Cardiac fibroblast (primary cell): ENCODE measurements around the gene LY6G5C.
A peak's percentile ranks its signal among the peaks of the same experiment; 100 is the strongest.

Experiments
- DNase-seq, 2 donors: peaks; one replicate each; pipeline versions ENCODE4 v3.0.0 to v3.0.0-alpha.2; 2010; ENCODE audit warnings: low read depth in 2 of 2
- H3K4me3 ChIP-seq, 2 donors: replicated peaks in 1 of 2; 1 replicate in 1 of 2; 2 replicates in 1 of 2; pipeline ENCODE4 v1.5.1; 2011; ENCODE audit warnings: low read depth in 2 of 2, low read length in 2 of 2, mild to moderate bottlenecking in 2 of 2, moderate library complexity in 1 of 2
- CTCF ChIP-seq: IDR thresholded peaks from one replicate; pipeline ENCODE4 v1.5.1; 2011; ENCODE audit warnings: low read depth, mild to moderate bottlenecking, low read length, inconsistent platforms

Gene LY6G5C

GRCh38 chr6:31642798-31643570, 37.9 kb downstream of the LY6G5C start:
- DNase-seq: no peak
- H3K4me3 ChIP-seq: no peak overlapping the region
- TF ChIP-seq CTCF: no peak

- no peak for TF ChIP-seq CTCF
- DNase-seq: no peak
- H3K4me3 ChIP-seq: no peak overlapping the region
These were observed 39.5 kb downstream of the LY6G5C start for GRCh38 chr6:31641370-31641769.

DNA sequence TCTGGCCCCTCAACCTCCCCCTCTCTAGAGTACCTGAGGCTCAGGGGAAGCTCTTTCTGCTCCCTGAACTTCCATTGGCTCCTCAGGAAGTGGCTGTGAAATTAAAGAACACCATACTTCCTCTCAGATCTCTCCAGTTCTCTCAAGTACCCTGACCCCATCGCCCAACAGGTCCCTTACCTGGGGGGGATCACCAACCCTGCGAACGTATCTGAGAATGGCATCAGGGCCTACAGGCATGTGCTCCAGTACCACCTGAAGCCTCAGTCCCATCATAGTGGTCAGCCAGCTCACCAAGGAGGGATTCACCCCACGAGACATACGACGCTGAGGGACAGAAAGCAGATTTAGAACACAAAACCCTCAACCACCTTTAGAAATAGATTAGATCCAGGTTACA, 40.3 kb downstream of the LY6G5C start:
- TF ChIP-seq CTCF: no peak
- no peak overlapping the region for H3K4me3 ChIP-seq
- DNase-seq: no peak

DNA sequence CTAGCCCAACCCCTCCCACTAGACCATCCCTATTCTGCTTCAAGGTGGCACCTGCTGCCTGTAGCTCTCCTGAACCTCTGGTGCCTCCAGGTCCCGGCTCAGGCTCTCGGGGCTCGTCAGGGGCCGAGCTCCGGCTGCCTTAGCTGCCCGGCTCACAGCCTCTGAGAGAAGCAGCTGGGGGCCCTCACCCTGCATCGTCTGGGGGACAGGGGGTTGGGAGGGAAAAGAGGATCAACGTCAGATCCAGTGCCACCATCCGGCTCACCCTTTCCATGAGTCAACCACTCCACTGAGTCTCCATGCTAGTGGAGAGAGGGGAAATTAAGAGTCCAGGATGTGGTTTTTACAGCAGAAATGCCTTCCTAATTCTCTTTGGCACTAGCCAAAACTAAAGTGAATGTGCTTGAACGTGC, 41.4 kb downstream of the LY6G5C start:
- DNase-seq: peak in 1 of 2 donors; percentile 61
- no peak for TF ChIP-seq CTCF

GRCh38 chr6:31639043-31639442, 41.8 kb downstream of the LY6G5C start:
- no peak overlapping the region for H3K4me3 ChIP-seq
- DNase-seq: no peak
- TF ChIP-seq CTCF: no peak

More for the DNA sequence above, 41.4 kb downstream of the LY6G5C start:
- H3K4me3 ChIP-seq: no peak overlapping the region

DNA sequence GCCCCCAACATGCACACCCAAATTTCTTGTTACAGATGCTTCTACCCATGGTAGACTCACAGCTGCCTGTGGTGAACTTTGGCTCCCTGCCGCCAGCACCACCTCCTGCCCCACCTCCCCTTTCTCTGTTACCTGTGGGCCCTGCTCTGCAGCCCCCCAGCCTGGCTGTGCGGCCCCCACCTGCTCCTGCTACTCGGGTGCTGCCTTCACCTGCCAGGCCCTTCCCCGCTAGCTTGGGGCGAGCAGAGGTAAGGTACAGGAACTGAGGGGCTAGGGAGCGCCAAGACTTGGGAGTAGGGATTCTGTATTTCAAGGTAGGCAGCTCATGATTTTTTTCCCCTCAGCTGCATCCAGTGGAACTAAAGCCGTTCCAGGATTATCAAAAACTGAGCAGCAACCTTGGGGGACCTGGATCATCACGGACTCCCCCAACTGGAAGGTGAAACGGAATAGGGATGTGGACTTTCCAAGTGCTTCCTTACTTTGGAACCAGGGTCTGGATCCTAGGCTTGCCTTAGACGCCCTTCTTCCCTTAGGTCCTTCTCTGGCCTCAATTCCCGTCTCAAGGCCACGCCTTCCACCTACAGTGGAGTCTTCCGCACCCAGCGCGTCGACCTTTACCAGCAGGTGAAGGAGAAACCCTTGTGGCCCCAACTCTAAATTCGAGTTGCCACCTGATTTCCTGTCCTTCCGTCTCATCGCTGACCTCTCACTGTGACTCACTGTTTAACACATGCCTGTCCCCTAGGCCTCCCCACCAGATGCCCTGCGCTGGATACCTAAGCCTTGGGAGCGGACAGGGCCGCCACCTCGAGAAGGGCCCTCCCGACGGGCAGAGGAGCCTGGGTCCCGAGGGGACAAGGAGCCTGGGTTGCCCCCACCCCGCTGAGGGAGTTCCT, 43.9 kb downstream of the LY6G5C start:
- TF ChIP-seq CTCF: no peak
- H3K4me3 ChIP-seq: no peak overlapping the region
- DNase-seq: no peak
